Mononuclear cell (primary cell): ENCODE data around the gene TRIM3. TPM values are rescaled to one million over a fixed set of nuclear protein-coding genes. Genes with fewer than 3 reads are reported as not detected.

ENCODE experiments used
- H3K27me3 ChIP-seq: 2 replicates; pipeline ENCODE4 v1.6.0; 2011; ENCODE audit warnings: low read length, control low read depth; ENCODE audit not compliant: insufficient read depth
- H3K4me1 ChIP-seq: 2 replicates; pipeline ENCODE4 v1.5.1; 2011; ENCODE audit warnings: mild to moderate bottlenecking, low read length, control low read depth; ENCODE audit not compliant: insufficient read depth
- H3K4me3 ChIP-seq: 2 replicates; pipeline ENCODE4 v1.5.1; 2011; ENCODE audit warnings: mild to moderate bottlenecking, low read length, moderate library complexity
- H3K9me3 ChIP-seq: 2 replicates; pipeline ENCODE4 v1.5.1; 2011; ENCODE audit warnings: low read depth, mild to moderate bottlenecking, control low read depth, low read length
- total RNA-seq: library from RNA; depleted of rRNA; stranded (reverse); fragments of >200 nt; gene quantifications from one replicate; pipeline ENCODE4 v1.2.3, GENCODE V29; 2012

Gene TRIM3
- total RNA-seq, 1 donor, result 12.1 TPM

DNA sequence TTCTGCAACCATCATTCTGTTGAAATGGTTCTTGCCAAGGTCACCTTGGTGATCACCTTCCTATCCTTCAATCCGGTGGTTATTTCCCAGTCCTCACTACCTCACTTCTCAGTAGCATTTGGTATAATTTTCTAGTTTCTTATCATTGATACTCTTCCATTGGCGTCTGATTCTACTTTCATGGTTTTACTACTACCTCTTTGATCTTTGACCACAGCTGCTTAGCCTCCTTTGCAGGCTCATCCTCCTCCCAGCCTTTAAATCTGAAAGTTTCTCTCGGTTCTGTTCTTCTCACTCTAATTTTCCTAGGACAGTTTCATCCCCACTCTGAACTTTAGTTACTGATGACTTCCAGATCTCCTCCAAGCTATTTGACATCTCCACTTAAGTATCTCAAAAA lies 12.5 kb upstream of the TRIM3 start:
- no peaks in the 10 kb centered on the region for H3K9me3 ChIP-seq
- peaks cover 19% of the 10 kb centered on the region for H3K4me1 ChIP-seq
- H3K4me3 ChIP-seq, result no peak overlapping the region
- no peaks in the 10 kb centered on the region for H3K27me3 ChIP-seq

- H3K27me3 ChIP-seq, result no peaks in the 10 kb centered on the region
- peaks cover 23% of the 10 kb centered on the region for H3K4me1 ChIP-seq
- H3K9me3 ChIP-seq, result no peaks in the 10 kb centered on the region
- no peak overlapping the region for H3K4me3 ChIP-seq
Measured at GRCh38 chr11:6485661-6486060, 11.9 kb upstream of the TRIM3 start.

GRCh38 chr11:6483015-6483414 lies 9.3 kb upstream of the TRIM3 start:
- no peak overlapping the region for H3K4me3 ChIP-seq
- no peaks in the 10 kb centered on the region for H3K9me3 ChIP-seq
- H3K4me1 ChIP-seq, result peaks cover 34% of the 10 kb centered on the region
- H3K27me3 ChIP-seq, result no peaks in the 10 kb centered on the region

DNA sequence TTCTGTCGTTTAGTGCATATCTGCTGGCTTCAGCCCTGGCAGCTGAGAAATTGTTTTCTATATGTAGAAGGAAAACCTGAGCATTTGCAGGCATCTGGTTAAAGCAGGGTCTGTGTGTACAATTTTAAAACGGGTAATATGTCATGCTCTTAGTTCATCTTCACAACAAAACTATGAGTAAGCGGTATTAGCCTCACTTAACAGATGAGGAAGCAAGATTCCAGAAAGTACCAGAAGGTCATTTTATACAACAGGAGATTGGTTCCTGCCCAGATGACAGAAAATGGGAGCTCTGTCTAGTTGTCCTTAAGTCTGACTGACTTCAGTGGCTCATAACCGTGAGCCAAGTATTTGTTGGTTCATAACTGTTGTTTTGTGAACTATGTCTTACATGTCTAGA lies 8.7 kb upstream of the TRIM3 start:
- peaks cover 34% of the 10 kb centered on the region for H3K4me1 ChIP-seq
- H3K4me3 ChIP-seq, result peak overlapping the region; percentile 58
- no peaks in the 10 kb centered on the region for H3K27me3 ChIP-seq
- no peaks in the 10 kb centered on the region for H3K9me3 ChIP-seq

- Histone ChIP-seq H3K4me1 (peaks cover 34% of the 10 kb centered on the region), H3K27me3 (no peaks in the 10 kb centered on the region)
Measured at GRCh38 chr11:6481924-6482275, 8.2 kb upstream of the TRIM3 start.

GRCh38 chr11:6481012-6481923 lies 7.5 kb upstream of the TRIM3 start, which contains the start of the genes ARFIP2 and TIMM10B:
Gene ARFIP2 (minus strand): TSS chr11:6481331. CDS start chr11:6480421, 910 bp downstream.
Gene TIMM10B (plus strand): TSS chr11:6481501. CDS start chr11:6481517, 16 bp downstream.
- peaks cover 34% of the 10 kb centered on the region for H3K4me1 ChIP-seq
- no peaks in the 10 kb centered on the region for H3K27me3 ChIP-seq
- H3K9me3 ChIP-seq, result no peaks in the 10 kb centered on the region

More at GRCh38 chr11:6481924-6482275, 8.2 kb upstream of the TRIM3 start:
- no peaks in the 10 kb centered on the region for H3K9me3 ChIP-seq
- peak overlapping the region; percentile 58 for H3K4me3 ChIP-seq

DNA sequence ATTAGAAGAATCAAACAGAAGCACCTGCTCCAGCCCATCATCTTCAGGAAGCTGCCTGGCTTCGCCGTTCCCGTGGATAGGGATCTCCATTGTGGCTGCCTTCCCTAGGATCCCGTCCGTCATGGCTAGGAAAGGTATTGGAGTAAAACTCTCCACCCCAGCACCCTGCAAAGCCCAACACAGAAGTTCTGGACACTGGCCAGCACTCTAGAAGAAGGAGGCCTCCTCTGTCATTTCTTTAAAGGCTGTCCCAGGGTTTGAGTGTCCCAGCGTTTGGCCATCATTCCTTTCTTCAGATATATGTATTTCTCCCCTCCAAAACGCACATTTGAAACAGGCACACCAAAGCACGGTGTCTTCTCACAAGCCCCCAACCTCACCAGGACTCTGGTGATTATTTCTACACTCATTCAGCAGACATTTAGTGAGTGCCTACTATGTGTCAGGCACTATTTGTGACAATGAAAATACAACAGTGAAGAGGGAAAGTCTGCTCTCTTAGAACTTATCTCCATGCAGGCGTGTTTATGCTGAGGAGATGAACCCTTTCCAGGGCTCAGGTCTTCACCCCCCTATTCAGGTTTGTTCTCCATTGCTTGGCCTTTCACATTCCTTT lies 6.7 kb upstream of the TRIM3 start:
- H3K27me3 ChIP-seq, result no peaks in the 10 kb centered on the region
- peak overlapping the region; percentile 58 for H3K4me3 ChIP-seq
- no peaks in the 10 kb centered on the region for H3K9me3 ChIP-seq
- peaks cover 34% of the 10 kb centered on the region for H3K4me1 ChIP-seq

More at GRCh38 chr11:6481012-6481923, 7.5 kb upstream of the TRIM3 start, which contains the start of the genes ARFIP2 and TIMM10B:
- peak within 1 kb of the TSS; percentile 58 for H3K4me3 ChIP-seq

DNA sequence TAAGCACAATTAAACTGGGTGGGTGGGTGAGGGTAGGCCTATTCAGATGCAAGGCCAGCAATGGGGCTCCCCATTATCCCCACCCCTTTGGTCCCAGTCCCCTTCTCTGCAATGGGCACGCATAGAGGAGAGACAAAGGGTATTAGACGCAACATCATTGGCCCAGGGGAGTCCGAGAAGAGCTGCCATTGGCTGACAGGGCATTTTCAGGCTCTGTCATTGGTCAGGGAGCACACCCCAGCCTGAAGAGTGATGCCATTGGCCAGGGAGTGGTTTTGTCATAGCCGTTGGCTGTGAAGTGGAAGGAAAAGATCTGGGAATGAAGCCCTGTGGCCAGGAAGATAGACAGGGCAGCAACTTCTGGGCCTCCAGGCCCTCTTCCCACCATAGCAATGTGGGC lies 2.8 kb upstream of the TRIM3 start:
- H3K27me3 ChIP-seq, result no peaks in the 10 kb centered on the region
- H3K4me1 ChIP-seq, result peaks cover 28% of the 10 kb centered on the region
- no peaks in the 10 kb centered on the region for H3K9me3 ChIP-seq
- H3K4me3 ChIP-seq, result no peak overlapping the region

- H3K9me3 ChIP-seq, result no peaks in the 10 kb centered on the region
- no peaks in the 10 kb centered on the region for H3K27me3 ChIP-seq
- peaks cover 27% of the 10 kb centered on the region for H3K4me1 ChIP-seq
Measured at GRCh38 chr11:6475936-6476335, 2.2 kb upstream of the TRIM3 start.

DNA sequence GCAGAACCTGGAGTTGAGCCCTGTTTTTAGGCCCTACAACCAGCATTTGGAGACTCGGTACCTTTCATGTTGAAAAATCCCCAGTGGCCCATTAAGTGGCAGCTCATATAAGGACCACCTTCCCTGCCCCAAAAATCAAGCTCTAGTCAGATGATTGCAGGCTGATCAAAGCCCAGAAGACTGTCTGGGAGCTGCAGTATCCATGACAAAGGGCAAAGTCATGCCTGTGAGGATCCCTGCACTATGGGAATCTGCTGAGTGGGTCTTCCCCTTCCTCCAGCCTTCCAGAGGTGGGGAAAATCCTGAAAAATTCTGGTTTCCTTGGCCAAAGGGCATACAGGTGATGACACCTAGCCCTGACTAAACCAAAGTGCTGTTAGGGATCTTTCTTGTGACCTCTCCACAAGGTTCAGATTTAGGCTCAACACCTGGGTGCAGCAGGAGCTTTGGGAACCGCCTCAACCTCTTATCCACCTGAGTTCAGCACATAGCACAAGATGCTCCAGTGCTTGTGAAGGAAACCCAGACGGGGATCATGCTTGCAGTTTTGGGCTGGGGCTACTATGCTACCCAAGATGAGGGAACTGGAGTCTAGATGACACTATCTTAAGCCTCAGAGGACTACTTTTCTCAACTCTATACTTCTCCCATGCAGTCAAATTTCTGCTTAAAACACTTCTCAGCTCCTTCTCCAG lies 1.2 kb upstream of the TRIM3 start:
- Histone ChIP-seq H3K27me3 (no peaks in the 10 kb centered on the region), H3K4me1 (peaks cover 17% of the 10 kb centered on the region), H3K9me3 (no peaks in the 10 kb centered on the region), H3K4me3 (no peak overlapping the region)

More at GRCh38 chr11:6475936-6476335, 2.2 kb upstream of the TRIM3 start:
- H3K4me3 ChIP-seq, result no peak overlapping the region

DNA sequence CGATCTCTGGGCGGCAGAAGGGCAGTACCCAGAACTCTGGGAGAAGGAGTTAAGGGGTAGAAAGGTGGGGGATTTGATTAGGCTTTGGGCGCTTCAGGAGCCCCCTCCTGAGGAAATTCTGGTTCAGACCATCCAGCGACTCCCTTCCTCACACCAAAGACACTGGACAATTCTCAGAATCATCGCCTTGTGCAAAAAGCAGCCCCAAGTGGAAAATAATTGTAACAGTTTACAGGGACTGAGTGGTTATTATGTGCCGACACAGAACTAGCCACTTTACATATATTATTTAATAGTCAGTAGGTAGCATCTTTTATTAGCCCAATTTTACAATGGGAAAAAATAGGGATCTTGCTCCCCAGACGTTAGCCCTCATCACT lies 662 bp upstream of the TRIM3 start:
- Histone ChIP-seq H3K4me1 (peaks cover 16% of the 10 kb centered on the region), H3K4me3 (peak overlapping the region; percentile 35), H3K27me3 (no peaks in the 10 kb centered on the region), H3K9me3 (no peaks in the 10 kb centered on the region)

DNA sequence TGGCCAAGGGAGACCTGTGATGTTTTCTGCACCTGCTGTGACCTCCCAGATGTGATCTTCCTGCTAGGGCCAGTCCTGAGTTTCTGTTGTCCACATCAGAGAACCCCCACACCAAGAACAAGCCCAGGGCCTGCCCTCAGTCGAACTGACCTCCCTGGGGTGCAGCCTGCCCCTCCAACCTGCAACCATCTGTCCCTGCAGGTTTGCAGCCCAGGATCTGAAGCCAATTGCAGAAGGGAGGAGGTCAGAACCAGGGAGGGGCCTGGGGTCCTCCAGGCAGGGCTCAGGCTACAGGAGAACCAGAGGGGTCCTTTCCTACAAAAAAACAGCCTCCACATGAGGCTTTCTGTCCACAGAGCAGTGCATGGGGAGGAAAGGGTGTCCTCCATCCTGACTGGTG lies 807 bp downstream of the TRIM3 start:
- Histone ChIP-seq H3K9me3 (no peaks in the 10 kb centered on the region), H3K4me3 (no peak overlapping the region), H3K4me1 (peaks cover 22% of the 10 kb centered on the region), H3K27me3 (no peaks in the 10 kb centered on the region)

- Histone ChIP-seq H3K4me1 (peaks cover 22% of the 10 kb centered on the region), H3K27me3 (no peaks in the 10 kb centered on the region), H3K9me3 (no peaks in the 10 kb centered on the region), H3K4me3 (no peak overlapping the region)
Measured at GRCh38 chr11:6469599-6469998, 4.1 kb downstream of the TRIM3 start.

GRCh38 chr11:6468712-6469495 lies 4.8 kb downstream of the TRIM3 start:
- H3K9me3 ChIP-seq, result no peaks in the 10 kb centered on the region
- H3K27me3 ChIP-seq, result no peaks in the 10 kb centered on the region
- peaks cover 17% of the 10 kb centered on the region for H3K4me1 ChIP-seq
- H3K4me3 ChIP-seq, result no peak overlapping the region
